ENCODE data around the gene IFIT1B. TPM values are rescaled to one million over a fixed set of nuclear protein-coding genes. Genes with fewer than 3 reads are reported as not detected.

The IFIT1B gene
- total and polyA plus RNA-seq, 2 of the 8 experiments (the other 6 are each of a cell fraction or from before 2014, with no cell fraction given) = not detected

DNA sequence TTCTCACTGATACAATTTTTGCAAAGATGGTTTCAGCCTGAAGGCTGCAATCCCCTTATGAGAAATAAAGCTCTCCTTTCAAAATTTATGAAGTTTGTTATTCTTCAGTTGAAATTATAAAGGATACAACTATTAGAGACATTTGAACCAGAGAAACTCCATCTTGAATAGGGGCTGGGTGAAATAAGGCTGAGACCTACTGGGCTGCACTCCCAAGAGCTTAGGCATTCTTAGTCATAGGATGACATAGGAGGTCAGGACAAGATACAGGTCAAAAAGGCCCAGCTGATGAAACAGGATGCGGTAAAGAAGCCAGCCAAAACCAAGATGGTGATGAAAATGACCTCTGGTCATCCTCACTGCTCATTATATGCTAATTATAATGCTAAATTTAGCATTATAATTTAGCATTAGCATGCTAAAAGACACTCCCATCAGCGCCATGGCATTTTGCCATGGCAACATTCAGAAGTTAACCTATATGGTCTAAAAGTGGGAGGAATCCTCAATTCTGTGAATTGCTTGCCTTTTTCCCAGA, 22.4 kb upstream of the IFIT1B start (continued):
- TF ChIP-seq CTBP2 (IDR thresholded peaks at IDR 0.05; ENCODE audit: borderline replicate concordance, insufficient read depth, insufficient read length, low read length) (no peak), BACH1 (IDR thresholded peaks at IDR 0.05; ENCODE audit: low read length) (no peak), KDM5A (IDR thresholded peaks at IDR 0.05; ENCODE audit: low read length) (no peak), RFX5 (IDR thresholded peaks at IDR 0.05; ENCODE audit: borderline replicate concordance, low read depth, low read length) (no peak), POU5F1 (IDR thresholded peaks at IDR 0.05; ENCODE audit: low read depth, low read length) (no peak), TBP (IDR thresholded peaks at IDR 0.05; ENCODE audit: low read depth, low read length) (no peak), JUND (IDR thresholded peaks at IDR 0.05; ENCODE audit: low read length) (no peak)
- TF ChIP-seq, protein P1, sequence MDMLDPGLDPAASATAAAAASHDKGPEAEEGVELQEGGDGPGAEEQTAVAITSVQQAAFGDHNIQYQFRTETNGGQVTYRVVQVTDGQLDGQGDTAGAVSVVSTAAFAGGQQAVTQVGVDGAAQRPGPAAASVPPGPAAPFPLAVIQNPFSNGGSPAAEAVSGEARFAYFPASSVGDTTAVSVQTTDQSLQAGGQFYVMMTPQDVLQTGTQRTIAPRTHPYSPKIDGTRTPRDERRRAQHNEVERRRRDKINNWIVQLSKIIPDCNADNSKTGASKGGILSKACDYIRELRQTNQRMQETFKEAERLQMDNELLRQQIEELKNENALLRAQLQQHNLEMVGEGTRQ (IDR thresholded peaks at IDR 0.05; ENCODE audit: low read length) = no peak

Measured in H1 (cell line).